Urothelium cell line (cell line): ENCODE measurements around the gene KLHL10.
A peak's percentile ranks its signal among the peaks of the same experiment; 100 is the strongest.

Experiments used
- DNase-seq: peaks from one replicate; pipeline ENCODE4 v3.0.0; 2011; ENCODE audit warnings: low spot score, mixed read lengths
- FAIRE-seq: peaks from 2 replicates; lab custom pipeline; 2011; peaks lifted over from hg19 to GRCh38; lab: Jason Lieb, UNC

KLHL10 gene

DNA sequence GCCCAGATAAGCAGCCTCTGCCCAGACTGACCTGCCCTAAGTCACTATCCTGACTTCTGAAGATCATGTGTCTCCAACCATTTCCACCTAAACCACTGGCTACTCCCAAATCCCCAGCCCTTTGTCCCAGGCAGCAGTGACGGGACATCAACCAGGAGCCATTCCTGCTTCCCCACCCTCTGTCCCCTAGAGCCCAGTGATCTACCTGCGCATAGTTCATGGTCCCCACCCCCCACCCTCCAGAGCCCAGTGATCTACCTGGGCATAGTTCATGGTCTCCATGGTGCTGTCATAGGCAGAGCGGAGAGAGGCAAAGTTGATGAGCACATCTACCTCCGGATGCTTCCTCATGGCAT lies 54.4 kb downstream of the KLHL10 start:
- FAIRE-seq (no peak), DNase-seq (no peak)

DNA sequence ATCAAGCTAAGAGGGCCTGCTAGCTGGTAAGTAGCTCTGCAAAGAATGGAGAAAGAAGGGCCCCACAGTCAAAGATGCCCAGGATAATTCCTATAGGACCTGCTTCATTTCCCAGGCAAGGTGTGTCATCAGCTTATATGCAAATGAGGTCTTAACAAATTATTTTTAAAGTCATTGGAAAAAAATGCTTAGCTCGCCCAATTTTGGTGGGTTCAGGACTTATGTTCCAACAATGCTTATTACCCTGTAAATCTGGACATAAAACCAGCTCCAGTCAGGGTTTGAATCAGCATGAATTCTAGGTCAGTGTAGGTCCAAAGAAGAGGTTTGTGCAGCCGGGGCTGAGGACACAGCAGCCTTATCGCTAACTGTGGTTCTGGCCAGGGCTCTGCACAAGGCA lies 55.8 kb downstream of the KLHL10 start:
- no peak for FAIRE-seq
- no peak for DNase-seq

DNA sequence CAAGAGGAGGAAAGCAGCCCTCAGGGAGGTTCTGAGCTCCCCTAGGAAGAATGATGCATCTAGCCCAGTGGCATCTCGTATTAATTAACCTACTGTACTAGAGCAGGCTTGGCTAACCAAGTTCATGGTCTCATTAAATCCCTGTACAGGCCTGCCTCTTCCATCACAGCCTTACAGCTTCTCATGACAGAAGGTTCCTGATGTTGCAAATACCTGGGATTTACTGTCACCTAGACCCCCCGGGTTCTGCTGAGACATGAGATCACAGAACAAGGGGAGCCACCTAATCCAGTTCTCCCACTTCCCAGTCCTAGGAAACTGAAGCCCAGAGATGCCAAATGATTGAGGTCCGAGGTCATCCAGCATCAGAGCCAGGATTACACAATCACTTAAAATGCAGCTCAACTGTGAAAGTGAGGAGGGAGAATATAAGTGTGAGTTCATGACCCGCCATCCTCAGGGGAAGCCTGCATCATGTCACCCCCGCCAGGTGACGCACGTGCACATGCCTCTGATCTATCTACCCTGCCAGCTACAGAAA lies 57.2 kb downstream of the KLHL10 start:
- FAIRE-seq = no peak
- no peak for DNase-seq

DNA sequence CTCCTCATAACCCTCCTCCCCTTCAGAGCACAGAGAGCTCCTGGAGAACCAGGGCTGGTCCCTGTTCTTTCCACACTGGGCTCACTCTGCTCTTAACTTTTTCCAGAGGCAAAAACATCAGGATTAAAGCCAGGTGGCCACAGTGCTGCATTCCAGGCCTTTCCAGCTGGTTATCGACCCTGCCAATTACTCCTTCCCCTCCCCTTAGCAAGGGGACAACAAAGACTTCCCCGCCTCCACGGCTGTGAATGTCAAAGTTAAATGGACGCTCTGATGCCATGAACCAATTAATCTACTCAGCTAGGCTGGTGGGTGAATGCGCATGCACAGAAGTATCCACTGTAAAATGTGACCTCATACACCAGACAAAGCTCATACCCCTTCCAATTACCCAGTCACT lies 58.0 kb downstream of the KLHL10 start:
- DNase-seq (no peak), FAIRE-seq (no peak)

DNA sequence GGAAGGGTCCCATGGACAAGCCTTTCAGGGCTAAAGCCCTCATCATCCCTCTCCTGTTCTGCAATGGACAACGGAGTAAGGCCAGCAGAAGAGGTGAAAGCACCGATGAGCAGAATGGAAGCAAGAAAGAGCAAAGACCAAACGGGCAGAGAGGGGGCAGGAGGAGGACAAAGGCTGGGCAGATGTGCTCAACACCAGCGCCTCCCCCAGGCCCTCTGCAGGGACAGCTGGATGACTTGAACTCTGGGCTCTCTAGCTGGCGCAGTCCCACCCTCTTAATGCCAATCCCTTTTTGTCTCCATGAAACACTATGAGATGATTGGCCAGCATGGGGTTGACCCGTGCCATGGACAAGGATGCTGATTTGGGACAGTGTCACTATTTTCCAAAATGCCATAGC lies 59.1 kb downstream of the KLHL10 start:
- FAIRE-seq (peak; percentile 35), DNase-seq (no peak)
